Measurements from ENCODE around the gene GABRG3.
"Not testable (repeated sequence)": the region's sequence is repeated elsewhere in the genome, so short reads cannot be mapped to it uniquely, and the experiment has no call there.

Gene GABRG3

GRCh38 chr15:27191515-27191914 is 220.5 kb downstream of the GABRG3 start:
- DNase-seq = not testable (repeated sequence)

- no peak for DNase-seq
Observed at GRCh38 chr15:27196691-27197090, 225.7 kb downstream of the GABRG3 start.

- DNase-seq = no peak
Observed at GRCh38 chr15:27201425-27201824, 230.4 kb downstream of the GABRG3 start.

- no peak for DNase-seq
Observed at GRCh38 chr15:27210176-27210575, 239.2 kb downstream of the GABRG3 start.

GRCh38 chr15:27214032-27214431 is 243.1 kb downstream of the GABRG3 start:
- no peak for DNase-seq

- no peak for DNase-seq
Observed at GRCh38 chr15:27214961-27215360, 244.0 kb downstream of the GABRG3 start.

- no peak for DNase-seq
Observed at GRCh38 chr15:27218426-27218825, 247.4 kb downstream of the GABRG3 start.

GRCh38 chr15:27219636-27220035 is 248.7 kb downstream of the GABRG3 start:
- no peak for DNase-seq

GRCh38 chr15:27220199-27220598 is 249.2 kb downstream of the GABRG3 start:
- DNase-seq = no peak

- DNase-seq = no peak
Observed at GRCh38 chr15:27222479-27222878, 251.5 kb downstream of the GABRG3 start.

- no peak for DNase-seq
Observed at GRCh38 chr15:27223179-27223578, 252.2 kb downstream of the GABRG3 start.

- no peak for DNase-seq
Observed at GRCh38 chr15:27231811-27232210, 260.8 kb downstream of the GABRG3 start.

GRCh38 chr15:27232876-27233275 is 261.9 kb downstream of the GABRG3 start:
- DNase-seq = no peak

- DNase-seq = no peak
Observed at GRCh38 chr15:27234593-27234992, 263.6 kb downstream of the GABRG3 start.

- no peak for DNase-seq
Observed at GRCh38 chr15:27235161-27235560, 264.2 kb downstream of the GABRG3 start.

- DNase-seq = no peak
Observed at GRCh38 chr15:27235681-27236080, 264.7 kb downstream of the GABRG3 start.

- no peak for DNase-seq
Observed at GRCh38 chr15:27237319-27237939, 266.4 kb downstream of the GABRG3 start.

GRCh38 chr15:27238209-27238608 is 267.2 kb downstream of the GABRG3 start:
- no peak for DNase-seq

- DNase-seq = no peak
Observed at GRCh38 chr15:27238707-27239423, 267.9 kb downstream of the GABRG3 start.

- DNase-seq = no peak
Observed at GRCh38 chr15:27241943-27242342, 271.0 kb downstream of the GABRG3 start.

- DNase-seq = no peak
Observed at GRCh38 chr15:27244047-27244446, 273.1 kb downstream of the GABRG3 start.

GRCh38 chr15:27248251-27248650 is 277.3 kb downstream of the GABRG3 start:
- no peak for DNase-seq

- DNase-seq = no peak
Observed at GRCh38 chr15:27249046-27249759, 278.2 kb downstream of the GABRG3 start.

- DNase-seq = no peak
Observed at GRCh38 chr15:27249760-27250109, 278.8 kb downstream of the GABRG3 start.
